Keratinocyte (primary cell): ENCODE results near the gene KLHL36.

Experiments used
- EZH2 ChIP-seq: IDR thresholded peaks from one replicate; pipeline ENCODE4 v1.6.1; 2012; ENCODE audit warnings: inconsistent platforms, mild to moderate bottlenecking, low read length, moderate library complexity
- TF ChIP-seq, protein P1 (sequence below), 3 experiments: IDR thresholded peaks in 1 of 3; conservative IDR thresholded peaks in 1 of 3; optimal IDR thresholded peaks in 1 of 3; 2 replicates in 2 of 3; 3 replicates in 1 of 3; pipeline versions ENCODE3 to v1.5.1; 2011; ENCODE audit warnings: low read length in 3 of 3, mild to moderate bottlenecking in 3 of 3, moderate library complexity in 2 of 3, control low read depth in 1 of 3, inconsistent platforms in 1 of 3; ENCODE audit not compliant: insufficient read depth in 2 of 3; ENCODE audit errors: extremely low read depth in 1 of 3

GRCh38 chr16:84628226-84628731 is 20.0 kb upstream of the KLHL36 start:
- TF ChIP-seq, protein P1, sequence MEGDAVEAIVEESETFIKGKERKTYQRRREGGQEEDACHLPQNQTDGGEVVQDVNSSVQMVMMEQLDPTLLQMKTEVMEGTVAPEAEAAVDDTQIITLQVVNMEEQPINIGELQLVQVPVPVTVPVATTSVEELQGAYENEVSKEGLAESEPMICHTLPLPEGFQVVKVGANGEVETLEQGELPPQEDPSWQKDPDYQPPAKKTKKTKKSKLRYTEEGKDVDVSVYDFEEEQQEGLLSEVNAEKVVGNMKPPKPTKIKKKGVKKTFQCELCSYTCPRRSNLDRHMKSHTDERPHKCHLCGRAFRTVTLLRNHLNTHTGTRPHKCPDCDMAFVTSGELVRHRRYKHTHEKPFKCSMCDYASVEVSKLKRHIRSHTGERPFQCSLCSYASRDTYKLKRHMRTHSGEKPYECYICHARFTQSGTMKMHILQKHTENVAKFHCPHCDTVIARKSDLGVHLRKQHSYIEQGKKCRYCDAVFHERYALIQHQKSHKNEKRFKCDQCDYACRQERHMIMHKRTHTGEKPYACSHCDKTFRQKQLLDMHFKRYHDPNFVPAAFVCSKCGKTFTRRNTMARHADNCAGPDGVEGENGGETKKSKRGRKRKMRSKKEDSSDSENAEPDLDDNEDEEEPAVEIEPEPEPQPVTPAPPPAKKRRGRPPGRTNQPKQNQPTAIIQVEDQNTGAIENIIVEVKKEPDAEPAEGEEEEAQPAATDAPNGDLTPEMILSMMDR (optimal IDR thresholded peaks at IDR 0.05 in 1 of 3, IDR thresholded peaks at IDR 0.05 in 1 of 3, conservative IDR thresholded peaks at IDR 0.05 in 1 of 3; ENCODE audit: extremely low read depth in 1 of 3, insufficient read depth in 2 of 3, low read length in 3 of 3): no peak
- no peak for TF ChIP-seq EZH2
